ENCODE results near the gene SEPTIN8. TPM values are rescaled to one million over a fixed set of nuclear protein-coding genes. Genes with fewer than 3 reads are reported as not detected.

SEPTIN8 gene
- total and polyA plus RNA-seq, 2 donors (not counting 3 experiments of a cell fraction or from before 2014, with no cell fraction given) = 56.6 to 82.1 TPM

DNA sequence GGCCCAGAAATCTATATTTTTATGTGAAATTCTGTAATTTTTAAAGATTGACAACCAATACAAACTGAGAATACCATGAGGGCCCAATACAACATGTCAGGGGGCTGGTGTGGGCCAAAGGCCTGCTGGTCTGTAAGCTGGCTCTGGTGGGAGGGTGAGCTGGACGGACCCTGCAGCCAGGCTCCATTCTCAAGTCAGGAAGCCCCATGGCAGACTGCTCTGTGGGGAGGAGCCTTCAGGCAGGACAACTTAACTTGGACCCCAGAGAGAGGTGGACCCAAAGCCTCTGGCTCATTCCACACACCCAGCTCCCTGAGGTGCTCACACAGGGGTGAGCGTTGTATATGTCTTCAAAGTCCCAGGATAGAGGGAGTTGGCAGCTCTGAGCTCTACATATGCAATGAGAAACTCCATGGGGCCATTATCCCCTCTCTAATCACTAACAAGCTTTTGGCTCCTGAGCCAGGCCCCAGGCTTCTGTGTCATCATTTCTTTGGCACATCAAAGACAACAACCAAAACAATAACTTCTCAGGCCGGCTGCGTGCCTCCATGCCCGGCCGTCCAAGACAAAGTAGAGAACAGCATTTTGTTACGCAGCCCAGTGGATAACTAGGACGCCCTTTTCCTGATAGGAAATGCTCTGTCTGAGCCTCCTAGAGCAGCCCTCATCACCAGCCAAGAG is 6.4 kb downstream of the SEPTIN8 start:
- ChIA-PET CTCF (interaction anchor here (1.3 to 4.1 kb wide), 4 partner anchors 16 to 50 kb away, joined by 4 to 17 read pairs (median 10); partner anchors contain the start of genes CCNI2 and KIF3A), POLR2A (no interaction called here)
- intact Hi-C loops (cut with micrococcal nuclease) = no loop called here
- H3K9ac ChIP-seq (replicated peaks; ENCODE audit: extremely low read depth, insufficient read depth, low read length) = no peak overlapping the region
- peak; percentile 68 for DNase-seq (ENCODE audit: low read depth, low spot score)
- H3K27ac ChIP-seq (ENCODE audit: insufficient read depth, low read depth, low read length) = peak overlapping the region; percentile 55
- no TSS peak for BruUV-seq (replicated peaks)
- no peak overlapping the region for H3K4me3 ChIP-seq (replicated peaks in 1 of 3; ENCODE audit: insufficient read depth in 1 of 3, low read depth in 1 of 3, low read length in 3 of 3)
- no peaks in the 10 kb centered on the region for H3K27me3 ChIP-seq (ENCODE audit: control insufficient read depth in 2 of 2, insufficient read depth in 2 of 2, low read length in 2 of 2)
- TF ChIP-seq POLR2AphosphoS5 (IDR thresholded peaks at IDR 0.05; ENCODE audit: insufficient read depth, low read depth, low read length) = no peak
- TF ChIP-seq MYC (IDR thresholded peaks at IDR 0.05; ENCODE audit: low read depth, low read length) = no peak
- no peak for TF ChIP-seq POLR2A (IDR thresholded peaks at IDR 0.05; ENCODE audit: low read depth, low read length)
- no peaks in the 10 kb centered on the region for H3K9me3 ChIP-seq (replicated peaks; ENCODE audit: control insufficient read depth, insufficient read depth, low read length)
- dilution Hi-C loops (cut with MboI; ENCODE audit: extremely low pct_ligation_motif_present, low sequenced_read_pairs) = no loop called here
- peak; percentile 78 for FAIRE-seq
- H2AFZ ChIP-seq (ENCODE audit: low read depth, low read length) = no peak overlapping the region
- H3K4me2 ChIP-seq (ENCODE audit: insufficient read depth, low read length) = no peak overlapping the region
- no peaks in the 10 kb centered on the region for H3K9me1 ChIP-seq (replicated peaks; ENCODE audit: control insufficient read depth, extremely low read depth, insufficient read depth, low read length)
- H4K20me1 ChIP-seq (replicated peaks; ENCODE audit: control insufficient read depth, extremely low read depth, insufficient read depth, low read length) = no peaks in the 10 kb centered on the region
- H3K79me2 ChIP-seq (ENCODE audit: control insufficient read depth, insufficient read depth, low read length) = peaks cover 61% of the 10 kb centered on the region
- no peaks in the 10 kb centered on the region for H3K36me3 ChIP-seq (ENCODE audit: control insufficient read depth in 2 of 2, extremely low read depth in 1 of 2, insufficient read depth in 2 of 2, low read length in 2 of 2)
- peaks cover 28% of the 10 kb centered on the region for H3K4me1 ChIP-seq (ENCODE audit: control insufficient read depth, extremely low read depth, insufficient read depth, low read length)

- no peak for FAIRE-seq
Observed at GRCh38 chr5:132768485-132768868, 8.6 kb downstream of the SEPTIN8 start.

More at GRCh38 chr5:132768485-132768868, 8.6 kb downstream of the SEPTIN8 start:
- dilution Hi-C loops (cut with MboI; ENCODE audit: extremely low pct_ligation_motif_present, low sequenced_read_pairs) = no loop called here
- BruUV-seq (replicated peaks) = no TSS peak
- H3K36me3 ChIP-seq (ENCODE audit: control insufficient read depth in 2 of 2, extremely low read depth in 1 of 2, insufficient read depth in 2 of 2, low read length in 2 of 2) = peaks cover 0 to 6% of the 10 kb centered on the region in 2 experiments
- H3K27ac ChIP-seq (ENCODE audit: insufficient read depth, low read depth, low read length) = no peak overlapping the region
- H3K27me3 ChIP-seq (ENCODE audit: control insufficient read depth in 2 of 2, insufficient read depth in 2 of 2, low read length in 2 of 2) = no peaks in the 10 kb centered on the region
- intact Hi-C loops (cut with micrococcal nuclease) = no loop called here
- H3K9ac ChIP-seq (replicated peaks; ENCODE audit: extremely low read depth, insufficient read depth, low read length) = no peak overlapping the region
- H4K20me1 ChIP-seq (replicated peaks; ENCODE audit: control insufficient read depth, extremely low read depth, insufficient read depth, low read length) = no peaks in the 10 kb centered on the region
- H3K4me3 ChIP-seq (replicated peaks in 1 of 3; ENCODE audit: insufficient read depth in 1 of 3, low read depth in 1 of 3, low read length in 3 of 3) = no peak overlapping the region
- no peaks in the 10 kb centered on the region for H3K9me1 ChIP-seq (replicated peaks; ENCODE audit: control insufficient read depth, extremely low read depth, insufficient read depth, low read length)
- no peak overlapping the region for H3K4me2 ChIP-seq (ENCODE audit: insufficient read depth, low read length)
- peaks cover 26% of the 10 kb centered on the region for H3K4me1 ChIP-seq (ENCODE audit: control insufficient read depth, extremely low read depth, insufficient read depth, low read length)
- no peak for DNase-seq (ENCODE audit: low read depth, low spot score)
- H2AFZ ChIP-seq (ENCODE audit: low read depth, low read length) = no peak overlapping the region
- ChIA-PET CTCF (interaction anchor here (1.9 to 2.9 kb wide), 2 partner anchors 16 to 52 kb away, joined by 4 to 14 read pairs; no protein-coding TSS in a partner anchor), POLR2A (no interaction called here)
- H3K9me3 ChIP-seq (replicated peaks; ENCODE audit: control insufficient read depth, insufficient read depth, low read length) = no peaks in the 10 kb centered on the region
- TF ChIP-seq GATA2 (IDR thresholded peaks at IDR 0.05; ENCODE audit: insufficient read depth, insufficient read length, low read depth, low read length) (no peak), JUN (IDR thresholded peaks at IDR 0.05; ENCODE audit: borderline replicate concordance, insufficient read depth, insufficient read length, low read depth) (no peak), MYC (IDR thresholded peaks at IDR 0.05; ENCODE audit: low read depth, low read length) (no peak), MAX (IDR thresholded peaks at IDR 0.05; ENCODE audit: insufficient read depth, insufficient read length) (no peak), FOS (IDR thresholded peaks at IDR 0.05; ENCODE audit: borderline replicate concordance, insufficient read depth, low read length) (no peak), POLR2A (IDR thresholded peaks at IDR 0.05; ENCODE audit: low read depth, low read length) (no peak), EZH2 (IDR thresholded peaks at IDR 0.05; ENCODE audit: borderline replicate concordance, low read depth, low read length, severe bottlenecking) (no peak), POLR2AphosphoS5 (IDR thresholded peaks at IDR 0.05; ENCODE audit: insufficient read depth, low read depth, low read length) (no peak)
- TF ChIP-seq, protein P1, sequence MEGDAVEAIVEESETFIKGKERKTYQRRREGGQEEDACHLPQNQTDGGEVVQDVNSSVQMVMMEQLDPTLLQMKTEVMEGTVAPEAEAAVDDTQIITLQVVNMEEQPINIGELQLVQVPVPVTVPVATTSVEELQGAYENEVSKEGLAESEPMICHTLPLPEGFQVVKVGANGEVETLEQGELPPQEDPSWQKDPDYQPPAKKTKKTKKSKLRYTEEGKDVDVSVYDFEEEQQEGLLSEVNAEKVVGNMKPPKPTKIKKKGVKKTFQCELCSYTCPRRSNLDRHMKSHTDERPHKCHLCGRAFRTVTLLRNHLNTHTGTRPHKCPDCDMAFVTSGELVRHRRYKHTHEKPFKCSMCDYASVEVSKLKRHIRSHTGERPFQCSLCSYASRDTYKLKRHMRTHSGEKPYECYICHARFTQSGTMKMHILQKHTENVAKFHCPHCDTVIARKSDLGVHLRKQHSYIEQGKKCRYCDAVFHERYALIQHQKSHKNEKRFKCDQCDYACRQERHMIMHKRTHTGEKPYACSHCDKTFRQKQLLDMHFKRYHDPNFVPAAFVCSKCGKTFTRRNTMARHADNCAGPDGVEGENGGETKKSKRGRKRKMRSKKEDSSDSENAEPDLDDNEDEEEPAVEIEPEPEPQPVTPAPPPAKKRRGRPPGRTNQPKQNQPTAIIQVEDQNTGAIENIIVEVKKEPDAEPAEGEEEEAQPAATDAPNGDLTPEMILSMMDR (IDR thresholded peaks at IDR 0.05; ENCODE audit: extremely low read depth in 1 of 2, insufficient read depth in 1 of 2, low read depth in 1 of 2, low read length in 2 of 2) = no peak
- peaks cover 42% of the 10 kb centered on the region for H3K79me2 ChIP-seq (ENCODE audit: control insufficient read depth, insufficient read depth, low read length)

Data from endothelial cell of umbilical vein (primary cell).